NCI-H1105 treated with DMSO at 0.1 percent for 48 hours (cell line): ENCODE results near the gene HPD.
"Not testable (repeated sequence)": the region's sequence is repeated elsewhere in the genome, so short reads cannot be mapped to it uniquely, and the experiment has no call there.

ENCODE experiments used
- DNase-seq: peaks from one replicate; lab custom pipeline; 2025; lab: John Stamatoyannopoulos, UW

Gene HPD

DNA sequence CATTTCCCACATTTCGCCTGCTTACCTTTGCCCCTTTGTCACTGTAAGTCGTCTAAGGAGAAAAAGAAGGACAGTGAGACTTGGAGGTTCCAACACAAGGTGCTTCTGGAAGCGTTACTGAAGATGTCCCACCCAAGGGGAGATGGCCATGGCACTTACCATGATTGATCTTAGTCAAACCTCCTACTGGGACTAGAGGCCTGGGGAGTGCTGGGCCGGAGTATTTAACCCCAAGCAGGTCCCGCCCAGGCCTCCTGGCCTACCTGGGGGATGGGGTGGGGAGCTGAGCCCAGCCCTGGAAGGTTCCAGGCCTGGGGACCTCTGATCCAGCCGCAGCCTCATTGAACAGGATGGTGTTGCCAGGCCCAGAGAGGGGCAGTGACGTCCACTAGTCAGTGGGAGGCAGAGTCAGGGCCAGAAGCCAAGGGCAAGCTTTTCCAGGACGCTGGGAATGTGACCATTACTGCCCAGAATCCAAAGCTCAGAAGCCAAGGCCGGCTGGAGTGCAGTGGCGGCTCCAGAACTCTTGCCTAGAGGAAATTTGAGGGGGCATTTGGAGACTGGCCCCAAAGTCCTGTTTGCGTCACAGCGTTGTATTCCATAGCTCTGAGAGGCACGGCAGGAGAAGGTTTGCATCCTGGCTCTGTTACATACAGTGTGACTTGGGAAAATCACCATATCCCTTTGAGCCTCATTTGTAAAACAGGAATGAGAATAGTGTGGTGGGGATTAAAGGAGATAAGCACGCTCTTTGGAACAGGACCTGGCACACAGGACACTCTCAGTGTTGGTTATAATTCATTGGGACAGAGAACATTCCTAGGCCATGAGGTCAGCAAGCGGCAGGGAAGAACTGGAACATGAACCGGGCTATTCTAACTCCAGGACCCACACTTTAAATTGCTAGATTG, at the start of gene HPD:
Gene HPD (minus strand): TSS at position 198 of the 911 bp plus-strand sequence. CDS start 36 bp downstream, at position 162.
- no peak for DNase-seq

DNA sequence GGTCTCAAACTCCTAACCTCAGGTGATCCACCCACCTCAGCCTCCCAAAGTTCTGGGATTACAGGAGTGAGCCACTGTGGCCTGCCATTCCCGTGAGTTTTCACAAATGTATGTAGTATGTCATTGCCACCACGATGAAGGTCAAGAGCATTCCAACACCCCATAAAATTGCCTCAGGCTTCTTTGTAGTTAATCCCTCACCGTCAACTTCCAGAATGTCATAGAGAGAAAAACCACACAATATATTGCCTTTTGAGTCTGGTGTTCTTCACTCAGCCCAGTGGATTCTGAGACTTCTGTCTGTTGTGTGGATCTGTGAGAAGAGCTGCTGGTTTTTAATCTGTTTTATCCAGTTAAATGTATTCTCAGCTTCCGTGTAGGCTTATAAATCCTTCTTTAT, 47.1 kb upstream of the HPD start:
- no peak for DNase-seq

DNA sequence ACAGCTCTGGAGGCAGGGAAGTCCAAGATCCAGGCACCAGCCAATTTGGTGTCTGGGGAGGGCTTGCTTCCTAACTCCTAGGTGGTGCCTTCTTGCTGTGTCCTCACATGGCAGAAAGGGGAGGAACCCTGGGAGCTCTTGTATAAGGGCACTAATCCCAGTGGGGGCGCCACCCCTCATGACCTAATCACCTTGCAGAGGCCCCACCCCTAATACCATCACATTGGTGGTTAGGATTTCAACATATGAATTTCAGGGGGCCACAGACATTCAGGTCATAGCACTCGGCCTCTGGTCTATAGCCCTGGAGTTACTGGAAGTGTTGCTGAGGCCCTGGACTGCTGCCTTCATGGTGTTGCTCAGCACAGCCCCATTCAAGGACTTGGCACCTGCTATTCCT, 44.5 kb upstream of the HPD start:
- DNase-seq: no peak

DNA sequence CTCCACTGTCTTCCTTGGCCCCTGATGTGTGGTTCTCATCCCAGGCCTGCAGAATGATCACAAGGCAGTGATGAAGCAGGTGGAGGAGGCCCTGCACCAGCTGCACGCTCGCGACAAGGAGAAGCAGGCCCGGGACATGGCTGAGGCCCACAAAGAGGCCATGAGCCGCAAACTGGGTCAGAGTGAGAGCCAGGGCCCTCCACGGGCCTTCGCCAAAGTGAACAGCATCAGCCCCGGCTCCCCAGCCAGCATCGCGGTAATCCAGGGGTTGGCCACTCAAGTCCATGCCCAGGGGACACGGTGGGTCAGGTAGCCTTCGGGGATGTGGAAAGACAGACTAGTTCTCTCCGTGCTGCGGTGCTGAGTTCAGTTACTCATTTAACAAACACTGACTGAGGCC, 40.9 kb upstream of the HPD start:
- DNase-seq: no peak

DNA sequence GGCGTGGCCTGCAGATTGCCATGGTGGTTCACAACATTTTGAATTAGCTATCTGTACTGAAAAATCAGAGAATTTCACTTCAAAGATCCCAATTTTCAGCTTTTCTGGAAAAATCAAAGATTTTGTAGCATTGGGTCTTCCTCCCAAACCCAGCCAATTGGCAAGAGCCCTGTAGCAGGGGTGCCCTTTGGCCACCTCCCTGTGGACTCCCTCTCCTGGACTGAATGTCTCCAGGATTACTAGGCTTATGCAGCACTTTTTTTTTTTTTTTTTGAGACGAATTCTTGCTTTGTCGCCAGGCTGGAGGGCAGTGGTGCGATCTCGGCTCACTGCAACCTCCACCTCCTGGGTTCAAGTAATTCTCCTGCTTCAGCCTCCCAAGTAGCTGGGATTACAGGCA, 39.6 kb upstream of the HPD start:
- DNase-seq: no peak

DNA sequence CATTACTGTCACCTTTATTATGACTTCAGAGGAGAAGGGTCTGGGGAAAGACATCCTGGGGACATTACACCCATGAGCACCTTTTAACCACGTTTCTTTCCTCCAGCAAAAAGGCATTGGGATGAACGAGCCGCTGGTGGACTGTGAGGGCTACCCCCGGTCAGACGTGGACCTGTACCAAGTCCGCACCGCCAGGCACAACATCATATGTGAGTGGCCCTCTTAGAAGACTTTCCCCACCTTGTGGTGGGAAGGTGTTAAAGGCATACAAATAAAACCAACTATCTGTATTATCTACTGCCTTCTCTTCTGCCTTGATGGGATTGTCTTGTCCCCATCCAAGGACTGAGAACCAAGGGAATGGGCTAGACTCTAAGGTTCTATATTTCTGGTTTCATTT, 36.0 kb upstream of the HPD start:
- DNase-seq: peak; percentile 3

DNA sequence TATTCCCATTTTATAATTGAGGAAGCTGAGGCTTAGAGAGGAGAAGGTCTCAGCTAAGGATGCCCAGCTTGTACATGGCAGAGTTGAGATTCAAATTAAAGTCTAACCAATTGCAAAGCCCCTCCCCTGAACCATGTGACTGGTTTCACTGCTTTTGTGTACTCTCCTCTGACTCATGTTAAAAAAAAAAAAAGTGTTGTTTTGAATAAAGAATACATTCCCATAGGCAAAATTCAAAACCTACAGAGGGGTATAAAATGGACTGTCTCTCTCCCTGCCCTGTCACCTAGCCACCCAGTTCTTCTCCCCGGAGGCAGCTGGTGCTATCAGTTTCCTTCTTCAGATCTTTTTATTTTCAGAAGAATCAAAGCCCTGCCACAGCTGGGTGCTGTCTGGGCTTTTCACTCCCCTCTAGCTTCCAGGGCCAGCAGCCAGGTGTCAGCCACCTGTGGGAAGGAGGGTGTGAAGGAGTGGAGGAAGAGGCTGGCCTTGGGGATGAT, 35.4 kb upstream of the HPD start:
- DNase-seq: no peak

DNA sequence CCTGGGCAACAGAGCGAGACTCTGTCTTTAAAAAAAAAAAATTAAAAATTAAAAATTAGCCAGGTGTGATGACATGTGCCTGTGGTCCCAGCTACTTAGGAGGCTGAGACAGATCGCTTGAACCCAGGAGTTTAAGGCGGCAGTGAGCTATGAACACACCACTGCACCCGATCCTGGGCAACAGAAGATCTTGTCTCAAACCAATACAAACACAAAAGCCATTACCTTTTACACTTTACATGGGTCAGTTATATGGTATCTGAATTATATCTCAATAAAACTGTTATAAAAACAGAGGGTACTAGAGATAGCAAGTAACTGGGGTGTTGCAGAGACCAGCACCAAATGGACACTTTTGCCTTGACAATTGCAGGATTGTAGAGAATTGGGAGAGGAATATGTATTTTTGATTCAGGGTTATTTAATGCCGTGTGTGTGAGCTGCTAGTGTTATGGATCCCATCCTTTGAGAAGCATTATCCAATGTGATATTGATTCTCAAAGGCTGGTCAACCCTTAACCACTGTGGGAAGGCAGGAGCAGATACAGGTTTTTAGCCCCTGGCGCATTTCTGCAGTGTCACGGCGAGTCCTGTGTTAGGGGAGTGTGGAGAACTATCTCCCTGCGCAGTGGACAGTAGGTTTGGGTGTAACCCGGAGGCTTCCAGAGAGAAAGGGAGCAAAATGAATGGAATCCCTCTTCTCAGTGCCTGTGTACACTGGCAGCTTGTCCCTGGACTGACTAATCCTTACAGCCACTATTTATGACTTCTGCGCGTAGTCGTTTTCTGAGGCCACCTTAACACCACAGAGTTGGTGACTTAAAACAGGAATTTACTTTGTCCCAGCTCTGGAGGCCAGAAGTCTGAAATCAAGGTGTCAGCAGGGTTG, 34.3 kb upstream of the HPD start:
- no peak for DNase-seq

DNA sequence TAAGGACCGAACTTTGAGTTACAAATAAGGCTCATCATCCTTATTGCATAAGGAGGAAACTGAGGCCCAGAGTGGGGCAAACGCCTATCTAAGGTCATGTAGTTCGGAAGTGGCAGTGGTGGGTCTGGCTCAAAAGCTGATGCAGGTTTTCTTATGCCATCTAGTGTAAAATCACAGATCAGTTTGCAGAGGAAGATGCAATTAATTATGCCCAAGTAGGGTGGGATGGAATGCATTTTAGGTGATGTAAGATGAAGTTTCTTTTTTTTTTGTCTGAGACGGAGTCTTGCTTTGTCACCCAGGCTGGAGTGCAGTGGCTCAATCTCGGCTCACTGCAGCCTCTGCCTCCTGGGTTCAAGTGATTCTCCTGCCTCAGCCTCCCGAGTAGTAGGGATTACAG, 31.0 kb upstream of the HPD start:
- DNase-seq: not testable (repeated sequence)

DNA sequence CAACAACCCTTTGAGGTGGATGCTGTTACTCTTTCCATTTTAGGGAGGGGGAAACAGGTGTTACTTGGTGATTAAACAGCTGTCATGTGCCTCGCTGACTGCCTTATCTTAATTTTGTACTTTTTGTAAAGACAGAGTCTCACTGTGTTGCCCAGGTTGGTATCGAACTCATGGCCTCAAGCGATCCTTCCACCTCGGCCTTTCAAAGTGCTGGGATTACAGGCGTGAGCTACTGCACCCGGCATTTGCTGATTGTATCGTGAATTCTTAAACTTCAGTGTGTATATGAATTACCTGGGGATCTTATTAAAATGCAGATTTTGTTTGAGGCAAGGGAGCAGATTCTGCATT, 30.6 kb upstream of the HPD start:
- no peak for DNase-seq

DNA sequence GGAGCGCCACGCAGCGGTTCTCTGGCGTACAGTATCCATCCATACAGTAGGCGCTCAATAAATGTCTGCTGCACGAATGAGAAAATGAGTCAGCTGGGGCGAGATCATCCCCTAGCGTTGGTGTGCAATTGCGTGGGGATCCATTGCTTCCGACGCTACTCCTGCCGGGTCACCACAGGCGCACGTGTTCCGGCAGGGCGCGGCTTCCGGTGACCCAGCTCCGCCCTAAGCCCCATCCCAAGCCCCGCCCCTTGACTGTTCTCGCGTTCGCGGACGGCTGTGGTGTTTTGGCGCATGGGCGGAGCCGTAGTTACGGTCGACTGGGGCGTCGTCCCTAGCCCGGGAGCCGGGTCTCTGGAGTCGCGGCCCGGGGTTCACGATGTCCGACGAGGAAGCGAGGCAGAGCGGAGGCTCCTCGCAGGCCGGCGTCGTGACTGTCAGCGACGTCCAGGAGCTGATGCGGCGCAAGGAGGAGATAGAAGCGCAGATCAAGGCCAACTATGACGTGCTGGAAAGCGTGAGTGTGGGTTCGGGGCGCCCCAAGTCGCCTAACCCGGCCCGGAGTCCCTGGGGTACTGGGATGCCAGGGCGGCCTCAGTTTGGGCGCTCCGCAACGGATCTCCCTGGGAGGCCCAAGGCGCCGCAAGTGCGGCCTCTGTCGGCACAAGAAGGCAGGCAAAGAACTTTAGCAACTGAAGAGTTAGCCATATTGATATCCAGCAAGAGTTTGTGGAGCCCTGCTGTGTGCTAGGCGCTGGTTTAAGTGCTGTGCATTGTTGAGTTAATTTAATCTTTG, 30.0 kb upstream of the HPD start, which contains the start of gene PSMD9:
Gene PSMD9 (plus strand): TSS at position 313 of the 796 bp plus-strand sequence. CDS start 67 bp downstream, at position 380.
- DNase-seq: peak; percentile 95

DNA sequence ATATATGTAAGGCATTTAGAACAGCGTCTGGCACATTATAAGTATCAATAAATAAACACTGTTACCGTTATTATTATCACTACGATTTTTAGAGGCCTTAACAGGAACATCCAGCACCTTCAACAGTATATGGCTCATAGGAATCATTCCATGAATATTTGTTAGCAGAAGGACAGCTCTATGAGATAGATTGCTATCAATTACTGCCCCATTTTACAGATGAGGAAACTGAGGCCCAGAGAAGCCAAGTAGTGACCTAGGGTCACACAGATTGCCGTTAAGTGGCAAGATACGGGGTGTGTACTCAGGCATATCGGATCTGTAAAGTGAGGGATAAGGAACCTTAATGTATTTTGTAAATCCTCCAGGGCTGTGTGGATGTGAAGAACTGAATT, 29.4 kb upstream of the HPD start:
- no peak for DNase-seq

DNA sequence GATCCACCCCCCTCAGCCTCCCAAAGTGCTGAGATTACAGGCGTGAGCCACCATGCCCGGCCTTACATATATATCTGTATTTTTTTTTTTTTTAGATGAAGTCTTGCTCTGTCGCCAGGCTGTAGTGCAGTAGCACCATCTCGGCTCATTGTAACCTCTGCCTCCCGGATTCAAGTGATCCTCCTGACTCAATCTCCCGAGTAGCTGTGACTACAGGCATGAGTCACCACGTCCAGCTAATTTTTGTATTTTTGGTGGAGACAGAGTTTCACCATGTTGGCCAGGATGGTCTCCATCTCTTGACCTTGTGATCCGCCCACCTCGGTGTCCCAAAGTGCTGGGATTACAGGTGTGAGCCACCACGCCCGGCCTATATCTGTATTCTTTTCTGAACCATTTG, 26.5 kb upstream of the HPD start:
- DNase-seq: not testable (repeated sequence)

DNA sequence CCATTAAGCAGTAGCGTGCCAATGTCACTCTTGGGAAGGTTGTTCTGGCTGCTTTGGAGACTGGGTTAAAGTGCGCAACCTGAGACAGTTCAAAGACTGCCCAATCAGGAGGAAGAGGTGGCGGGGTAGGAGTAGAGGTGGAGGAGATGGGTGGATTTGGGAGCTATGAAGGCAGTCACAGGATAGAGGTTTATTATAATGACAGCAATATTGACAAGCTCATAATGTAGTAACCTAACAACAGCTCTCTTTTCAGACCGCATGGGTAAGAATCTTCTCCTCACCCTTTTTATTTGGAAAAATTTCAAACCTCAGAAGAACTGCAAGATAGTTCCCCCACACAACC, 24.6 kb upstream of the HPD start:
- no peak for DNase-seq

DNA sequence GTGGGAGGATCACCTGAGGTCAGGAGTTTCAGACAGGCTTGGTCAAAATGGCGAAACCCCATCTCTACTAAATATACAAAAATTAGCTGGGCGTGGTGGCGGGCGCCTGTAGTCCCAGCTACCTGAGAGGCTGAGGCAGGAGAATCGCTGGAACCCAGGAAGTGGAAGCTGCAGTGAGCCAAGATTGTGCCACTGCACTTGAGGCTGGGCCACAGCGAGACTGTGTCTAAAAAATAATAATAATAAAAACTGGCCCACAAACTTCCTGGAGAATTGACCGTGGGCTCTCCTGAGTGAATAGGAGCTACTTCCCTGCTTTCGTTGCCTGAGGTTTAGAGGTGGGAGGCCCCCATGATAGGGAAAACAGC, 17.4 kb upstream of the HPD start:
- not testable (repeated sequence) for DNase-seq

DNA sequence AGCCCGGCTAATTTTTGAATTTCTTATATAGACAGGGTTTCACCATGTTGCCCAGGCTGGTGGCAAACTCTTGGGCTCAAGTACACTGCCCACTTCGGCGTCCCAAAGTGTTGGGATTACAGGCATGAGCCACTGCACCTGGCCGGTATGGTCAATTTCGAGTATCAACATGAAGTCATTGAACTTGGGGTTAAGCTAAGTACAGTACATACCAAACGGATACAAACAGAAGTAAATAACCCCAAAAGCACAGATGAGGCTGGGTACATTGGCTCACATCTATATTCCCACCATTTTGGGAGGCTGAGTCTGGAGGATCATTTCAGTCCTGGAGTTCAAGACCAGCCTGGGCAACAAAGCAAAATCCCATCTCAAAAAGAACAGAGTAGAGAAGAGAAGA, 16.9 kb upstream of the HPD start:
- no peak for DNase-seq

DNA sequence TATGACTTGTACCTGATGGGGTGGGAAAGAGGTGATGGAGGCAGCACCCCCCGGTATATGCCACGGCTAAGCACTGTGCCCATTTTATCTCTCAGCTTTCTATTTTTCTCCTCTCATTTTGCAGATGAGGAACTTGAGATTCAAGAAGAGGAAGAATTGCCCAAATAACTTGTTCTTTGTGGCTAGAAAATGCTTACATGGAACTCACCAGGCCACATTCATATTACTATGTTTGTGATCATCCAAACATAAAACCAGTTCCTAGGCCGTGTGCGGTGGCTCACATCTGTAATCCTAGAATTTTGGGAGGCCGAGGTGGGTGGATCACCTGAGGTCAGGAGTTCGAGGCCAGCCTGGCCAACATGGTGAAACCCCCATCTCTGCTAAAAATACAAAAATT, 15.4 kb upstream of the HPD start:
- no peak for DNase-seq

DNA sequence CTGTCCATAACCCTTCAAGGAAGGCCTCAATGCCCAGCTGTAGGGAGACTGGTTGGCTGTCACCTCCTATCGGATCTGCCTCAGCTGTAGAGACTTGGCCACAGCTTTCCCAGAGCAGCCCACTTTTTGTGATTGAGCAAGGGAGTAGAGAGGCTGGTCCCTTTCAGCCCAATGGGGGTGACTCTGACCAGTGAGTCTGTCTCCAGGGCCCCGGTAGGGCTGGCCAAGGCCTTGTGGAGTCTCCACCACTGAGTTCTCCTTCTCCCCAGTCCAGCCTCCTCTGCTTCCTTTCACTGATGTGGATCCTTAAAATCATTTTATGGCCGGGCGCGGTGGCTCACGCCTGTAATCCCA, 14.5 kb upstream of the HPD start:
- DNase-seq: no peak

DNA sequence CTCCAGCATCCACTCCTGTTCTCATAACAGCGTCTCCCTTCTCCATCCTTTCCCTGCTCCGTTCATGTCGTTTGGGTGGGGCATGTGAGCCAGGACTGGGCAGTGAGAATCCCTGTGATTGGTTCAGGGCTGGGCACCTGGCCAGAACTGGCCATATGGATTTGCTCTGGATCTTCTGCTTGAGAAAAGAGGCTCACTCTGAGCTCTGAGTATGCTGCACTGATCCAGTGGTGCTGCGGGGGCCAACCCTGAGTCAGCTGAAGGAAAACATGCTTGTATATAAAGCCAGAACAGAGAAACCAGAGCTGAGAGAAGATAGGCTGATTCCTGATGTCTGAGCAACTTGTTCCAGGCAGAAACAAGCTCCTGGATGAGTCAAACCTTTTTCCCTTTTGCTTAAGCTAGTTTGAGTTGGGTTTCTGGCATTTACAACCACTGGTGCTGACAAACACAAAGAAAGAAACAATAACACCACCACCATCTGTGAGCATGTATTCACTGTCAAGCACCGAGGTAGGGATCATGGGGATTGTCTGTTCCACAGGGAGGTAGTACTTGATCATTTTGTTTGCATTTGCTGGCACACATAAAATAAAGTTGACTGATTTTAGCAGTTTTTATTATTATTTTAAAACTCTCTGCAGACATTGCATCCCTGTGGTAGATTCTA, 14.0 kb upstream of the HPD start:
- DNase-seq: peak; percentile 8

DNA sequence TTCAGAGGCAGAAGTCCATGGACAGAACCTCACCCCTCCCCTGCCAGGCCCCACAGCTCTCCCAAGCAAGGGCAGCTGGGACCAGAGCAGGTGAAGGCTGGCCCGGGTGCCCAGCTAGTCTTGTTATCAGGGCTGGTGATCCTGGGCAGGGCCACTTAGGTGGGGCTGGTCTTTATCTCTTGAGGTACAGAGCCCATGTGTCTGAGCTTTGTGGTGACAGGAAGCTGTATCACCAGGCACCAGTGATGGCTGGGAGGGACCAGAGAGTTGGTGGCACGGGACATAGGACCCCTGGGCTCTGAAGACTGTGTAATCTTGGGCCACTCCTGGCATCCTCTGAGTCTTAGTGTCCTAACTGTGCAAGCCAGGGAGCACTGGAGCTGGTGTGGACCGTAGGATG, 12.8 kb upstream of the HPD start:
- DNase-seq: no peak

DNA sequence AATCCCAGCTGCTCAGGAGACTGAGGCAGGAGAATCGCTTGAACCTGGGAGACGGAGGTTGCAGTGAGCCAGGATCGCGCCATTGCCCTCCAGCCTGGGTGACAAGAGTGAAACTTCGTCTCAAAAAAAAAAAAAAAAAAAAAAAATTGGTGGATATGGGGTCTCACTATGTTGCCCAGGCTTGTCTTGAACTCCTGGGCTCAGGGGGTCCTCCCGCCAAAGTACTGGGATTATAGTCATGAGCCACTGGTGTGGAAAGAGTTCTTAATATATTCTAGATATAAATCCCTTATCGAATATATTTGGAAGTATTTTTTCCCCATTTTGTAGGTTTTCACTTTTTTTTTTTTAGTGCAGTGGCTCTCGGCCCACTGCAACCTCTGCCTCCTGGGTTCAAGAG, 10.6 kb upstream of the HPD start:
- not testable (repeated sequence) for DNase-seq

DNA sequence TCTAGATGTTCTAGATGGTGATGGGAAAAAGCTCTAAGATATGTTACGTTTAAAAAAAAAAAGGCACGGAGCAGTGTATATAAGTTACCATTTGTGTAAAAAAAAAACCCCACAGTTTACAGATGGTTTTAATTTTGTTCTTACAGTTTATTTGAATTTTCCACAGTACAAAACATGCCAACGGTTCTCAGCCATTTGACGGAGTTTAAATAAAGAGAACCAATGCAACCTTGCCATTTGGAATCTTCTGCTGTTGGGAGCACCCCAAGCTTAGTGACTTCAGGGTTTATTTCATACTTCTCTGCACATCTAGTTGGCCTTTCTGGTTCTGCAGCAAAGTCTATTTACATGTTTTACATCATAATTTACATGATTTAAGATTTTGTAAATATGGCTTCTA, 7.7 kb upstream of the HPD start:
- no peak for DNase-seq
